Stimulated activated naive B cell treated with anti-CD40 and anti-IgM and Interleukin-4, amounts not matched to agents 10 μg/mL and 1 μg/mL and 100 μg/mL, for 72 hours (primary cell): Measurements from ENCODE around the gene ZSCAN1.

Source experiments
- ATAC-seq, 2 donors: fragments of 150-1000 bp; cut with Tn5 transposase; replicated peaks; 2 replicates each; pipeline ENCODE4 v1.10.0; 2021; ENCODE audit warnings: moderate library complexity in 1 of 2
- DNase-seq: peaks from one replicate; pipeline ENCODE4 v3.0.0; 2021
- H3K27ac Mint-ChIP-seq: one replicate; pipeline ENCODE4 v1.8.0; 2022; ENCODE audit warnings: mild to moderate bottlenecking, mixed read lengths
- H3K27me3 Mint-ChIP-seq, 2 donors: one replicate each; pipeline ENCODE4 v1.8.0; 2022; ENCODE audit warnings: mixed read lengths in 2 of 2
- H3K36me3 Mint-ChIP-seq, 2 donors: one replicate each; pipeline ENCODE4 v1.8.0; 2022; ENCODE audit warnings: mixed read lengths in 2 of 2, mild to moderate bottlenecking in 1 of 2
- H3K4me1 Mint-ChIP-seq, 2 donors: one replicate each; pipeline ENCODE4 v1.8.0; 2022; ENCODE audit warnings: mixed read lengths in 2 of 2, mild to moderate bottlenecking in 1 of 2
- H3K4me3 Mint-ChIP-seq, 2 donors: one replicate each; pipeline ENCODE4 v1.8.0; 2022; ENCODE audit warnings: mild to moderate bottlenecking in 2 of 2, mixed read lengths in 2 of 2, moderate library complexity in 1 of 2
- H3K9me3 Mint-ChIP-seq, 2 donors: one replicate each; pipeline ENCODE4 v1.8.0; 2022; ENCODE audit warnings: mixed read lengths in 2 of 2, mild to moderate bottlenecking in 1 of 2

The ZSCAN1 gene

DNA sequence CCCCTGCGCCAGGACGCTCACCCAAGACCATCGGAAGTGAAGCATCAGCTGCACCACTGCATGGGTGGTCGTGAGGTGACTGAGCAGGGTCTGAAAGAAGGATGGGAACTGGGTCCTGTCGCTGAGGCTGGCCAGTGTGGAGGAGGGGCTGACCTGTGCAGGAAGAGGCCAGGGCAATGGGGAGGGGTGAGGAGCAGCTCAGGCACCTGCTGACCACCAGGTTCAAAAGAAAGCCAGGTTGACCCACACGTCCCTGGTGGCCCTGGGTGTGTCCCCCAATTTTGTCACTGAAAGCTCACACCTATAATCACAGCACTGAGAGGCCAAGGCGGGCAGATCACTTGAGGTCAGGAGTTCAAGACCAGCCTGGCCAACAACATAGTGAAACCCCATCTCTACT lies 13.7 kb upstream of the ZSCAN1 start:
- Mint-ChIP-seq H3K4me3 (no peak overlapping the region), H3K36me3 (peaks cover 0 to 4% of the 10 kb centered on the region in 2 donors), H3K27me3 (peaks cover 8 to 18% of the 10 kb centered on the region in 2 donors), H3K9me3 (peaks cover 2 to 4% of the 10 kb centered on the region in 2 donors), H3K27ac (no peak overlapping the region), H3K4me1 (peaks cover 0 to 5% of the 10 kb centered on the region in 2 donors)
- ATAC-seq (no peak), DNase-seq (no peak)

DNA sequence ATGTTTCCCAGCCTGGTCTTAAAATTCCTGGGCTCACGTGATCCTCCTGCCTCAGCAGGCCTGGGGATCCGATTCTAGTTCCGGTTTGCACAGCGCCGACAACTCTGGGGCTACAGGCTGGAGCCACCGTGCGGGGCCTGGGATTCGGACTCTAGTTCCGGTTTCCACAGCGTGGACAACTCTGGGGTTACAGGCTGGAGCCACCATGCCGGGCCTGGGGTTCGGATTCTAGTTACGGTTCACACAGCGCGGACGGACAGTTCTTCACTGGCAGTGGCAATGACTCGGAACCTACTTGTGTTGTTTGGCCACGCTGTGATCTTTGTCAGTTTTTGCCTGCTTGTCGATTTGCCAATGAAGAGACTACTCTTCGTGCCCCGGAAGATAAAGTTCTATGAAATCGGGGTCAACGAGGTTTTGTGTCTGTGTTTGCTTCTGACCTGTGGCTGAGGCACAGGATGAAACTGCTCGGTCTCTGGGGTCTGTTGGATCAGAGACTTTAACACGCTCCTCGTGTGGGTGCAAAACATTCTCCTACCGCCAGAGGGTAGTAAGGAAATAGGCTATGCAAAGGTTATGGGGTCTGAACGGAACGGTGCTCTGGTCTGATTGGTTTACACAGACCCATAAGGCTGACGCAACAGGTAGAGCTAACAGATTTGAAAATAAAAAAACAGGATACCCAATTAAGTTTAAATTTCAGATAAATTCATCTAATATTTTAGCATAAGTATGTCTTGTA lies 12.1 kb upstream of the ZSCAN1 start:
- Mint-ChIP-seq H3K4me1 (peaks cover 0 to 5% of the 10 kb centered on the region in 2 donors), H3K4me3 (no peak overlapping the region), H3K27me3 (peaks cover 4 to 13% of the 10 kb centered on the region in 2 donors), H3K36me3 (peaks cover 0 to 4% of the 10 kb centered on the region in 2 donors), H3K9me3 (peaks cover 4 to 6% of the 10 kb centered on the region in 2 donors), H3K27ac (peak overlapping the region; percentile 51)
- DNase-seq (peak; percentile 71), ATAC-seq (peak; percentile 99)

- H3K27ac Mint-ChIP-seq = no peak overlapping the region
- DNase-seq = no peak
- ATAC-seq = peak in 1 of 2 donors; percentile 25
- H3K4me3 Mint-ChIP-seq = no peak overlapping the region
- peaks cover 0 to 5% of the 10 kb centered on the region in 2 donors for H3K4me1 Mint-ChIP-seq
- peaks cover 0 to 4% of the 10 kb centered on the region in 2 donors for H3K36me3 Mint-ChIP-seq
- H3K9me3 Mint-ChIP-seq = peaks cover 4 to 6% of the 10 kb centered on the region in 2 donors
- H3K27me3 Mint-ChIP-seq = peaks cover 4 to 17% of the 10 kb centered on the region in 2 donors
Observed at GRCh38 chr19:58022283-58022660, 11.6 kb upstream of the ZSCAN1 start.

GRCh38 chr19:58024661-58025060 lies 9.2 kb upstream of the ZSCAN1 start:
- peaks cover 0 to 5% of the 10 kb centered on the region in 2 donors for H3K4me1 Mint-ChIP-seq
- peaks cover 11 to 15% of the 10 kb centered on the region in 2 donors for H3K27me3 Mint-ChIP-seq
- ATAC-seq = no peak
- H3K27ac Mint-ChIP-seq = no peak overlapping the region
- H3K36me3 Mint-ChIP-seq = peaks cover 0 to 7% of the 10 kb centered on the region in 2 donors
- H3K4me3 Mint-ChIP-seq = no peak overlapping the region
- no peak for DNase-seq
- peaks cover 7 to 8% of the 10 kb centered on the region in 2 donors for H3K9me3 Mint-ChIP-seq

DNA sequence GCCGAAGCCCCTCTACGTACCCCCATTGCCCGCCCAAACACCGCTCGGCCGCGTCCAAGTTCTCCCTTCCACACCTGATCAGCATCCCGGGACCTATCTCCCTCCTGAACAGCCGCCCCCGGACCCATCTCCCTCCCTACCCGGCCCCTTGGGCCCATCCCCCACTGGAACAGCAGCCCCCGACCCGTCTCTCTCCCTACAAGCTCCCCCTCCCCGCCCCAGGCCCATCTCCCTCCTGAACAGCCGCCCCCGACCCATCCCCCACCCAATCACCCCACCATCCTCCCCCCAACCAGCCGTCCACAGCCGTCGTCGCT lies 610 bp downstream of the ZSCAN1 start:
- peaks cover 19 to 24% of the 10 kb centered on the region in 2 donors for H3K9me3 Mint-ChIP-seq
- peaks cover 37 to 56% of the 10 kb centered on the region in 2 donors for H3K27me3 Mint-ChIP-seq
- H3K36me3 Mint-ChIP-seq = peaks cover 13 to 22% of the 10 kb centered on the region in 2 donors
- peak overlapping the region; percentile 57 to 81 for H3K4me3 Mint-ChIP-seq
- ATAC-seq = no peak
- H3K4me1 Mint-ChIP-seq = peaks cover 7 to 14% of the 10 kb centered on the region in 2 donors
- H3K27ac Mint-ChIP-seq = no peak overlapping the region
- no peak for DNase-seq

GRCh38 chr19:58035863-58036262 lies 2.0 kb downstream of the ZSCAN1 start:
- H3K27me3 Mint-ChIP-seq = peaks cover 39 to 66% of the 10 kb centered on the region in 2 donors

DNA sequence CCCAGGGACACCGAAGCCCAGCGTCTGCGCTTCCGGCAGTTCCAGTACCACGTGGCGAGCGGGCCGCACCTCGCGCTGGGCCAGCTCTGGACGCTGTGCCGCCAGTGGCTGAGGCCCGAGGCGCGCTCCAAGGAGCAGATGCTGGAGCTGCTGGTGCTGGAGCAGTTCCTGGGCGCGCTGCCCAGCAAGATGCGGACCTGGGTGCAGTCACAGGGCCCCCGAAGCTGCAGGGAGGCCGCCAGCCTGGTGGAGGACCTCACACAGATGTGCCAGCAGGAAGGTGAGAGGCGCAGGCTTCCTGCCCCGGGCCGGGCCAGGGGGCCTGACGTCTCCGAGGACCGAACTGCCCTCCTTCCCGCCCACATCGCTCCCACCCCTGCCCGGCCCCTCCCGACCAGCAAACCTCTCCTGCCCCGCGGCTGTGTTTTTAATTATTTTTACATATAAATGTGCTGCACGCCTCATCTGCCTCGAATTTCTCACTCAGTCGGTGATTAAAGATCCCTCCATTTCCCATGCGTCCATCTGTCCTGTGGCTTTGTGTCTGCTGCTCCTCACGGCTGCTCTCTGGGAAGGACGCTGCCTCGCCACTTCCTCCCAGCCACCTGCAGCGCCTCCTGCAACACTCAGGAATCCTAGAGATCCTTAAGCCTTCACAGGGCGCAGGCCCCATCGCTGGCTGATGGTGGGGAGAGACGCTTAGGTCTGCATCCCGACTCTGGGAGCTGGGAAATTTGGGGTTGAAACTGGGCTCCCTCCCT lies 4.3 kb downstream of the ZSCAN1 start:
- H3K9me3 Mint-ChIP-seq = peaks cover 24% of the 10 kb centered on the region in 2 donors

More at GRCh38 chr19:58035863-58036262, 2.0 kb downstream of the ZSCAN1 start:
- peaks cover 13 to 25% of the 10 kb centered on the region in 2 donors for H3K36me3 Mint-ChIP-seq
- DNase-seq (no peak), ATAC-seq (no peak)
- no peak overlapping the region for H3K27ac Mint-ChIP-seq
- H3K9me3 Mint-ChIP-seq = peaks cover 22 to 24% of the 10 kb centered on the region in 2 donors
- H3K4me1 Mint-ChIP-seq = peaks cover 7 to 14% of the 10 kb centered on the region in 2 donors
- peak overlapping the region in 1 of 2 donors; percentile 3 for H3K4me3 Mint-ChIP-seq

DNA sequence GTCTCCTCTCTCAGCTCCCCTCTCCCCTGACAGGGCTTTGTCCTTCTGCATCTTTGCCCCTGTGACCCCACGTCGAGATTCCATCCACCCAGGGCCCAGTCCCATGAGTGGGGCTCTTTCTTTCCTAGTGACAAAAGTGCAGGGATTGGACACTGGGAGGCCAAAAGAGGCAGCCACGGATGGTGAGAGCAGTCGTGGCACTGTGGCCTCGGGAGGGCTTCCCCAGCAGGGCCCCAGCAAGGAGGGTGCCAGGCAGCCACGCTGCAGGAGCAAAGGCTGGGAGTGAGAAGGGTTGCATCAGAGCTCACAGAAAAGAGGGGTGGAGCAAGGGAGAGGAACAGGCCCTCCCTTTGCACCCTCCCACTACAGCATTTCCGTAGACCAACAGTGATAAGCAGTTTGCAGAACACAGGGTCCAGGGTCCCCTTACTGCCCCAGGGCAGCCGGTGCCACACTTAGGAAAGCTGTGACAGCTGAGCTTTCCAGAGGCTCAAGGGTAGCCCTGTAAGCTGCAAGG lies 4.9 kb downstream of the ZSCAN1 start:
- H3K27me3 Mint-ChIP-seq = peaks cover 42 to 75% of the 10 kb centered on the region in 2 donors
- H3K4me1 Mint-ChIP-seq = peaks cover 7 to 14% of the 10 kb centered on the region in 2 donors
- no peak overlapping the region for H3K27ac Mint-ChIP-seq
- peaks cover 18 to 25% of the 10 kb centered on the region in 2 donors for H3K36me3 Mint-ChIP-seq
- peaks cover 24 to 26% of the 10 kb centered on the region in 2 donors for H3K9me3 Mint-ChIP-seq
- no peak for DNase-seq
- no peak overlapping the region for H3K4me3 Mint-ChIP-seq
- ATAC-seq = no peak

More for the DNA sequence above, 4.3 kb downstream of the ZSCAN1 start:
- H3K4me1 Mint-ChIP-seq = peaks cover 7 to 14% of the 10 kb centered on the region in 2 donors
- peaks cover 18 to 25% of the 10 kb centered on the region in 2 donors for H3K36me3 Mint-ChIP-seq
- no peak for ATAC-seq
- H3K27ac Mint-ChIP-seq = no peak overlapping the region
- DNase-seq = no peak
- no peak overlapping the region for H3K4me3 Mint-ChIP-seq
- H3K27me3 Mint-ChIP-seq = peaks cover 42 to 80% of the 10 kb centered on the region in 2 donors

DNA sequence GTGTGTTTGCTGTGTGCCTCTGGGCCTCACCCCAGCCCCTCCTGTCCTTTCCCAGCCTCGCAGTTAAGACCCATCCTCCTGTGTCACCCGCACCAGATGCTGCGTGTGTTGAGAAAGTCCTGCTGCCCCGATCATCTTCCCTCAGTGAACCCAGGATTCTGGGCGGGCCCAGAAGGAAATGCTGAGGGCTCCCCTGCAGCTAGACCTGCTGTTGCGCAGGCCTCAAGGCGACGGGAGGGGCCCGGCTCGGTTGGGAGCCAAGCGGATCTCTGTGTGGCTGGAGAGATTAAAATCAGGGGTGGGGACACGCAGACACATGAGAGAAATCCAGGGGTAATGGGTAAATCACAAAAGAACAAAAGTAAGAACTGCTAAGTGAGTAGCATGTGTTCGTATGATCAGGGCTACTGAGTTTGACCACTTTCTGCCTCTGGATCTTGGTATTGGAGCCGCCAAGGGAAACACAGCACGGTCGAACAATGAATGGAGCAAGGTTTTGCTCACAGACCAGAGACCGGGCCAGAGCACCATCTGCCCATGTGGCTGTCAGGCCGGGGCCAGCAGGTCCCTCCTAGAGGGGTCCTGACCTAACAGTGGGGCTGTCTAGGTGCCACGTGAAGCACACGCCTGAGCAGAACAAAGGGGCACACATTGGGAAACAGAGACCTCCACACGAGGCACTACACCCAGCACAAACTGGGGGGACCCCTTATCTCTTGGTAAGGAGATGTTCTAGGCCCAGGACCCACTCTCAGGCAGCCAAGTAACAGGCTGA lies 7.1 kb downstream of the ZSCAN1 start:
- DNase-seq (no peak), ATAC-seq (no peak)
- Mint-ChIP-seq H3K9me3 (peaks cover 19 to 23% of the 10 kb centered on the region in 2 donors), H3K36me3 (peaks cover 9 to 18% of the 10 kb centered on the region in 2 donors), H3K4me1 (peaks cover 1 to 7% of the 10 kb centered on the region in 2 donors), H3K27me3 (peaks cover 30 to 61% of the 10 kb centered on the region in 2 donors), H3K4me3 (no peak overlapping the region), H3K27ac (no peak overlapping the region)

DNA sequence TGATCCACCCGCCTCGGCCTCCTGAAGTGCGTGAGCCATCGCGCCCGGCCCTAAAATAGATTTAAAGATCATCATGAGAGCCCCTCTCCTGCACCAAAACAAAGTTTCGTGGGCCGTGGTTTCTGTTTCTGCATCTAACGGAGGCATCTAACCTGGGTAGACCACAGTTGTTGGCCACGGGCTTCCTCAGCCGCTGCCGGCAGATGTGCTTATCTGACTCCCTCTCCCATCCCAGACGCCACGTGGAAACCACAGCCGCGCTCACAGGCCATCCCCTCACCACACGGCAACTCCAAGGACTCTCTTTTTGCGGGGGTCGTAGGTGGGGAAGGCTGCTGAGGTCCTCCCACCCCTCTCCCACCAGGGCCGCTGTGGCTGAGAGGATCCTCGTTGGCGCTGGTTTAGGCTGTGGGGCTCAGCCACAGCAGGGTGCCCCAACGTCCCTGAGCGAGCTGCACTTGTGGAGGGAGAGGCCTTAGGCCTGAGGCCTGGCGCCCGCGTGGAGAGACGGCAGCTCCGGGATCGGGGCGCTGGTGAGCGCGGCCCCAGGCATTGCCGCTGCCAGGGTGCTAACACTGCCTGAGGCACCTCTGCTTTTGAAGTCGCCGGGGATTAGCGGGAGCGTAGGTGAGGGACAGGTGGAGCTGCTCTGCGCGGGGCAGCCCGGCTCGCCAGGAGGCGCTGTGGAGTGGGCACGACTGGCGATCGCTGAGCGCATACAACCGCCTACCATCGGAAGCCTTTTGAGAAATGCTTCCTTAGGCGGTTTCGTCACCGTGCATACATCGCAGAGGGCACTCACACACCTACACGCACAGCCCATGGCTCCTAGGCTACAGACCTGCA lies 8.9 kb downstream of the ZSCAN1 start:
- Mint-ChIP-seq H3K9me3 (peaks cover 17 to 22% of the 10 kb centered on the region in 2 donors), H3K27me3 (peaks cover 21 to 47% of the 10 kb centered on the region in 2 donors)
- no peak for ATAC-seq

DNA sequence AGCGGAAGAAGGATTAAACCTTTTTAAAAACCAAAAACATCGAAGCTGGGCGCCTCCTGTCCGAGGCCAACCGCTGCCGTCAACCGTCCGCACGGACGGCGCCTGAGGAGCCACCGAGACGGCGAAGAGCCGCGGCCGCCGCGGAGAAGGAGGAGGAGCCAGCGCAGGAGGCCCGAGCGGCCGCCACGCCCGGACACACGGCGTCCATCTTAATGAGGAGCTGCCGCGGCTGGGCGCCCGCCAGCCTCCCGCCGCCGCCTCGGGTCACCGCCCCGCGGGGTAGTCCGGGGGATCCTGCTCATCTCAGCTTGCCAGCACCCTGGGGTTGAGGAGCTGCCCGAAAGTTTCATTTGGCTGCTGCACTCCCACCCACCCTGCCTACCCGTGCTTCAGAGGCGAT lies 10.6 kb downstream of the ZSCAN1 start:
- H3K9me3 Mint-ChIP-seq = peaks cover 14 to 18% of the 10 kb centered on the region in 2 donors
- no peak for ATAC-seq
- no peak overlapping the region for H3K4me3 Mint-ChIP-seq
- H3K27me3 Mint-ChIP-seq = peaks cover 13 to 32% of the 10 kb centered on the region in 2 donors
- DNase-seq = no peak
- H3K36me3 Mint-ChIP-seq = peaks cover 7 to 14% of the 10 kb centered on the region in 2 donors
- no peak overlapping the region for H3K27ac Mint-ChIP-seq
- H3K4me1 Mint-ChIP-seq = no peaks in the 10 kb centered on the region

More for the DNA sequence above, 8.9 kb downstream of the ZSCAN1 start:
- Mint-ChIP-seq H3K4me1 (peaks cover 1 to 7% of the 10 kb centered on the region in 2 donors), H3K36me3 (peaks cover 5 to 16% of the 10 kb centered on the region in 2 donors), H3K27ac (no peak overlapping the region), H3K4me3 (peak overlapping the region in 1 of 2 donors; percentile 30)
- no peak for DNase-seq

DNA sequence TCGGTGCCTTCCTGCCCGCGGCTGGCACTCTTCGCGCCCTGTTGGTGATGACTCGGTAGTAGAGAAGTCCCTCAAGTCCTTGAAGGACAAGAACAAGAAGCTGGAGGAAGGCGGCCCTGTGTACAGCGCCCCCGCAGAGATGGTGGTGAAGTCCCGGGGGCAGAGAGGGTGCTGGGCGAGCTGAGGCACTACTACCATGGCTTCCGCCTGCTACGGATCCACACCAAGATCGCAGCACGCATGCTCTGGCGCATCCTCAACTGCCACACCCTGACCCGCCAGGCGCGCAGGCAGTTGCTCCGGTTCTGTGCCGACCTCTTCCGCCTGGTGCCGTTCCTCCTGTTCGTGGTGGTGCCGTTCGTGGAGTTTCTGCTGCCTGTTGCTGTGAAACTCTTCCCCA lies 11.1 kb downstream of the ZSCAN1 start:
- Mint-ChIP-seq H3K4me3 (no peak overlapping the region), H3K27me3 (peaks cover 13 to 31% of the 10 kb centered on the region in 2 donors), H3K36me3 (peaks cover 7 to 14% of the 10 kb centered on the region in 2 donors), H3K9me3 (peaks cover 19 to 21% of the 10 kb centered on the region in 2 donors), H3K4me1 (no peaks in the 10 kb centered on the region), H3K27ac (no peak overlapping the region)
- no peak for ATAC-seq
- DNase-seq = no peak
